H1 (cell line): ENCODE data around the gene CTNNA3. TPM values are rescaled to one million over a fixed set of nuclear protein-coding genes. Genes with fewer than 3 reads are reported as not detected.

ENCODE experiments used
- CTCF ChIA-PET: fragments of 300-600 bp; sonication (Branson Sonifier 250); formaldehyde crosslinking; loops from one replicate; lab custom pipeline; 2021; ENCODE audit not compliant: partially characterized antibody; lab: Charles Lee
- POLR2A ChIA-PET: fragments of 300-600 bp; sonication (Branson Sonifier 250); formaldehyde crosslinking; loops from one replicate; lab custom pipeline; 2021; ENCODE audit warnings: inconsistent platforms; ENCODE audit not compliant: partially characterized antibody; lab: Charles Lee
- DNase-seq, 2 experiments: peaks; one replicate each; pipeline versions ENCODE4 v3.0.0 to v3.0.0-alpha.2; 2010 to 2022; ENCODE audit warnings: low spot score in 2 of 2, low read depth in 1 of 2, mixed read lengths in 1 of 2
- FAIRE-seq: peaks from 2 replicates; lab custom pipeline; 2011; peaks lifted over from hg19 to GRCh38; lab: Jason Lieb, UNC
- H2AFZ ChIP-seq: 2 replicates; pipeline ENCODE4 v1.8.1; 2012; ENCODE audit warnings: low read length, inconsistent platforms
- H2AK5ac ChIP-seq: 2 replicates; pipeline ENCODE4 v1.6.1; 2013; ENCODE audit warnings: low read depth, low read length
- H2BK120ac ChIP-seq: replicated peaks from 2 replicates; pipeline ENCODE3; 2013; ENCODE audit warnings: low read depth, low read length, inconsistent platforms
- H2BK12ac ChIP-seq: 2 replicates; pipeline ENCODE4 v1.6.1; 2013; ENCODE audit warnings: low read depth, low read length
- H2BK15ac ChIP-seq: 2 replicates; pipeline ENCODE4 v1.6.1; 2013; ENCODE audit warnings: low read length
- H2BK20ac ChIP-seq: 2 replicates; pipeline ENCODE4 v1.6.1; 2013; ENCODE audit warnings: low read length
- H2BK5ac ChIP-seq: 2 replicates; pipeline ENCODE4 v1.6.1; 2013; ENCODE audit warnings: low read depth, low read length
- H3K14ac ChIP-seq: 2 replicates; pipeline ENCODE4 v1.6.1; 2013; ENCODE audit warnings: inconsistent platforms; ENCODE audit not compliant: insufficient read length
- H3K18ac ChIP-seq: 2 replicates; pipeline ENCODE4 v1.6.1; 2013; ENCODE audit warnings: low read length; ENCODE audit errors: extremely low read depth
- H3K23ac ChIP-seq: 2 replicates; pipeline ENCODE4 v1.6.1; 2013; ENCODE audit warnings: inconsistent platforms; ENCODE audit not compliant: insufficient read length
- H3K23me2 ChIP-seq: 2 replicates; pipeline ENCODE4 v1.6.1; 2013; ENCODE audit warnings: low read depth, low read length
- H3K27ac ChIP-seq: 2 replicates; pipeline ENCODE4 v1.6.1; 2011; ENCODE audit warnings: low read depth, low read length, inconsistent platforms
- H3K27me3 ChIP-seq, 4 experiments: replicated peaks in 1 of 4; 1 replicate in 1 of 4; 2 replicates in 3 of 4; pipeline versions ENCODE4 v1.6.1 to v1.8.1; 2011 to 2013; ENCODE audit warnings: low read length in 3 of 4, mild to moderate bottlenecking in 3 of 4, inconsistent platforms in 2 of 4, mixed read lengths in 2 of 4, moderate library complexity in 1 of 4; ENCODE audit not compliant: control insufficient read depth in 3 of 4, insufficient read depth in 3 of 4; ENCODE audit errors: extremely low read depth in 1 of 4
- H3K36me3 ChIP-seq, 4 experiments: 2 replicates each; pipeline versions ENCODE4 v1.6.1 to v1.8.1; 2011 to 2013; ENCODE audit warnings: mild to moderate bottlenecking in 4 of 4, low read length in 3 of 4, moderate library complexity in 2 of 4, control low read depth in 1 of 4, inconsistent platforms in 1 of 4; ENCODE audit not compliant: insufficient read depth in 4 of 4, control insufficient read depth in 2 of 4
- H3K4ac ChIP-seq: replicated peaks from 2 replicates; pipeline ENCODE3; 2013; ENCODE audit warnings: low read length, low read depth, mixed read lengths, inconsistent platforms; ENCODE audit not compliant: insufficient read length
- H3K4me1 ChIP-seq, 4 experiments: replicated peaks in 1 of 4; 1 replicate in 1 of 4; 2 replicates in 3 of 4; pipeline versions ENCODE4 v1.6.1 to v1.8.1; 2011 to 2013; ENCODE audit warnings: low read length in 3 of 4, inconsistent platforms in 2 of 4, mixed read lengths in 1 of 4; ENCODE audit not compliant: insufficient read depth in 4 of 4, control insufficient read depth in 3 of 4
- H3K4me2 ChIP-seq, 2 experiments: 2 replicates each; pipeline versions ENCODE4 v1.6.1 to v1.8.1; 2011 to 2013; ENCODE audit warnings: low read depth in 2 of 2, low read length in 2 of 2, control low read depth in 1 of 2, inconsistent platforms in 1 of 2, mild to moderate bottlenecking in 1 of 2; ENCODE audit not compliant: insufficient read depth in 1 of 2
- H3K4me3 ChIP-seq, 4 experiments: fragments of 200-600, 300-600 bp in 1 of 4; sonication (generic), shearing (Covaris generic), sonication (Bioruptor Twin) in 1 of 4; 2 replicates each; pipeline versions ENCODE4 v1.5.1 to v1.8.1; 2011 to 2016; ENCODE audit warnings: low read length in 4 of 4, low read depth in 3 of 4, control low read depth in 2 of 4, inconsistent platforms in 2 of 4, mild to moderate bottlenecking in 2 of 4, mixed read lengths in 1 of 4, moderate library complexity in 1 of 4; ENCODE audit not compliant: insufficient read depth in 2 of 4; ENCODE audit errors: extremely low read depth in 1 of 4
- H3K56ac ChIP-seq: replicated peaks from 2 replicates; pipeline ENCODE3; 2013; ENCODE audit warnings: low read depth, mild to moderate bottlenecking, mixed read lengths, low read length, inconsistent platforms; ENCODE audit not compliant: insufficient read length
- H3K79me1 ChIP-seq: 2 replicates; pipeline ENCODE4 v1.6.1; 2013; ENCODE audit warnings: low read depth, low read length, control low read depth
- H3K79me2 ChIP-seq, 2 experiments: 2 replicates each; pipeline versions ENCODE4 v1.6.1 to v1.8.1; 2012 to 2013; ENCODE audit warnings: low read length in 2 of 2, mild to moderate bottlenecking in 2 of 2, inconsistent platforms in 1 of 2; ENCODE audit not compliant: insufficient read depth in 2 of 2, control insufficient read depth in 1 of 2
- H3K9ac ChIP-seq, 4 experiments: replicated peaks in 1 of 4; 1 replicate in 1 of 4; 2 replicates in 3 of 4; pipeline versions ENCODE4 v1.6.1 to v1.8.1; 2011 to 2013; ENCODE audit warnings: low read depth in 3 of 4, low read length in 3 of 4, control low read depth in 2 of 4, mild to moderate bottlenecking in 2 of 4, moderate library complexity in 2 of 4, inconsistent platforms in 1 of 4; ENCODE audit errors: extremely low read depth in 1 of 4
- H3K9me3 ChIP-seq, 2 experiments: 2 replicates each; pipeline versions ENCODE4 v1.6.1 to v1.8.1; 2012 to 2013; ENCODE audit warnings: mild to moderate bottlenecking in 2 of 2, moderate library complexity in 2 of 2, control low read depth in 1 of 2, inconsistent platforms in 1 of 2, low read depth in 1 of 2, low read length in 1 of 2, mixed read lengths in 1 of 2; ENCODE audit not compliant: insufficient read depth in 2 of 2
- H4K20me1 ChIP-seq, 2 experiments: replicated peaks in 1 of 2; 2 replicates each; pipeline versions ENCODE3 to v1.8.1; 2011 to 2013; ENCODE audit warnings: inconsistent platforms in 2 of 2, low read length in 2 of 2, mild to moderate bottlenecking in 1 of 2; ENCODE audit not compliant: insufficient read depth in 2 of 2, control insufficient read depth in 1 of 2
- H4K5ac ChIP-seq: 2 replicates; pipeline ENCODE4 v1.6.1; 2013; ENCODE audit warnings: low read length, low read depth, mixed read lengths, inconsistent platforms; ENCODE audit not compliant: insufficient read length
- H4K8ac ChIP-seq: 2 replicates; pipeline ENCODE4 v1.8.0; 2013; ENCODE audit warnings: mild to moderate bottlenecking, moderate library complexity, low read length, inconsistent platforms; ENCODE audit not compliant: insufficient read depth; ENCODE audit errors: extremely low read depth
- H4K91ac ChIP-seq: replicated peaks from 2 replicates; pipeline ENCODE3; 2013; ENCODE audit warnings: low read length, mixed read lengths, inconsistent platforms; ENCODE audit not compliant: insufficient read length
- EGR1 ChIP-seq: IDR thresholded peaks from 2 replicates; pipeline ENCODE4 v1.6.1; 2011; ENCODE audit warnings: low read depth, low read length, borderline replicate concordance
- HDAC2 ChIP-seq, 2 experiments: fragments of 300-600 bp in 1 of 2; sonication (generic) in 1 of 2; IDR thresholded peaks; 2 replicates each; pipeline ENCODE4 v1.6.1; 2011 to 2012; ENCODE audit warnings: low read depth in 2 of 2, low read length in 2 of 2, mild to moderate bottlenecking in 2 of 2, moderate library complexity in 2 of 2, borderline replicate concordance in 1 of 2, inconsistent platforms in 1 of 2
- KDM1A ChIP-seq: fragments of 200-600, 300-600 bp; sonication (generic); IDR thresholded peaks from 2 replicates; pipeline ENCODE4 v1.7.1; 2016; ENCODE audit warnings: mild to moderate bottlenecking, low read length, borderline replicate concordance
- WGBS, 2 experiments: shearing (Covaris generic) in 1 of 2; methylation state at CpG; one replicate each; pipeline versions ENCODE4 v1.1.6 to v1.1.7; 2013 to 2015; ENCODE audit warnings: low lambda C conversion rate in 2 of 2, mixed read lengths in 2 of 2, inconsistent platforms in 1 of 2, low coverage in 1 of 2, missing lambda C conversion rate in 1 of 2; ENCODE audit not compliant: insufficient replicate concordance in 2 of 2, insufficient coverage in 1 of 2, insufficient read length in 1 of 2; ENCODE audit errors: extremely low coverage in 1 of 2, missing lambda C conversion rate in 1 of 2; 5-methylcytosine and 5-hydroxymethylcytosine counted together
- polyA plus RNA-seq, 7 experiments: library from polyadenylated mRNA; depleted of rRNA in 3 of 7; stranded (reverse) in 5 of 7; unstranded in 2 of 7; fragments of >200 nt in 5 of 7; fragments of 200-250 nt in 2 of 7; gene quantifications; 1 replicate in 5 of 7; 2 replicates in 1 of 7; 4 replicates in 1 of 7; pipeline versions ENCODE4 v1.2.1 to v1.2.3, GENCODE V29; 2011 to 2013; ENCODE audit warnings: missing spikeins in 2 of 7, mixed read lengths in 2 of 7
- total RNA-seq: library from RNA; stranded (reverse); fragmentation: NEBNext Ultra II Directional; extraction: Animal tissue kit (Norgen Biotek cat#: 25700); gene quantifications from 2 replicates; pipeline ENCODE4 v1.2.1, GENCODE V29; 2021

CTNNA3 gene
- total and polyA plus RNA-seq, 2 of the 8 experiments (the other 6 are each of a cell fraction or from before 2014, with no cell fraction given), result 1.3 to 1.5 TPM

- Histone ChIP-seq H2AK5ac (no peak overlapping the region), H2AFZ (no peak overlapping the region), H3K36me3 (no peaks in the 10 kb centered on the region), H2BK12ac (no peak overlapping the region), H4K5ac (no peak overlapping the region), H4K91ac (no peak overlapping the region), H3K27ac (no peak overlapping the region), H3K23ac (no peak overlapping the region), H3K9me3 (no peaks in the 10 kb centered on the region), H3K18ac (no peak overlapping the region), H3K23me2 (no peaks in the 10 kb centered on the region), H2BK5ac (no peak overlapping the region), H2BK20ac (no peak overlapping the region), H3K4ac (no peak overlapping the region), H3K27me3 (no peaks in the 10 kb centered on the region), H3K4me3 (no peak overlapping the region), H3K56ac (no peak overlapping the region), H3K79me2 (no peaks in the 10 kb centered on the region), H3K14ac (no peak overlapping the region), H3K4me1 (peaks cover 0 to 4% (median 0%) of the 10 kb centered on the region in 4 experiments; a peak in 1 of 7 replicates), H2BK15ac (no peak overlapping the region), H3K9ac (no peak overlapping the region), H3K4me2 (no peak overlapping the region), H2BK120ac (no peak overlapping the region), H4K8ac (no peak overlapping the region), H4K20me1 (no peaks in the 10 kb centered on the region), H3K79me1 (no peaks in the 10 kb centered on the region)
- no peak for DNase-seq
- WGBS, 2 experiments, result 93% methylated on average over 1 of the region's 1 CpG; no CpG with 5 or more reads in 1 of the 2 experiments
- POLR2A ChIA-PET, result interaction anchor here (1.2 kb wide), 1 partner anchor 106 kb away, joined by 3 read pairs; no protein-coding TSS in a partner anchor
- FAIRE-seq, result no peak
- CTCF ChIA-PET, result interaction anchor here (0.6 to 2.5 kb wide), 4 partner anchors 8 to 594 kb away, joined by 3 to 20 read pairs (median 7); no protein-coding TSS in a partner anchor
- TF ChIP-seq HDAC2 (IDR thresholded peaks at IDR 0.05; ENCODE audit: borderline replicate concordance in 1 of 2, low read depth in 2 of 2, low read length in 2 of 2), result no peak
- no peak for TF ChIP-seq KDM1A
- TF ChIP-seq EGR1, result no peak
Measured at GRCh38 chr10:67705921-67706320, 9.9 kb upstream of the CTNNA3 start.
